ENCODE measurements around the gene LMAN1.

The LMAN1 gene

DNA sequence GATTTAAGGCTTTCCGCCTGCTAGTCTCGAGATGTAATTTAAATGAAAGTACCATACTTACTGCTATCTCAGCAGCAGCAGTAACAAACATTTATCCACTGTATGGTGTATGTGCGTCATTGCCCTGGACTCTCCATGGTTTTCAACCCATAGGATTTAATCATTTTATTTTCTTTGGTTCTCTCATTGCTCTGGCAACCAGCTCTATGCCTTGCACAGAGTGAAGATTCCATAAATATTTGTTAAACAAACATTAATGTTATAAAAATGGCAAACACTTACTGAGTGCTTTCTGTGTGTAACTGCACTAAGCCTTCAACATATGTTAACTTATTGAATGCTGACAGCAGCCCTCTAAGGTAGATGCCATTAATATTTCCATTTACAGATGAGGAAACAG, 1.3 kb upstream of the LMAN1 start:
- FAIRE-seq = peak; percentile 17

DNA sequence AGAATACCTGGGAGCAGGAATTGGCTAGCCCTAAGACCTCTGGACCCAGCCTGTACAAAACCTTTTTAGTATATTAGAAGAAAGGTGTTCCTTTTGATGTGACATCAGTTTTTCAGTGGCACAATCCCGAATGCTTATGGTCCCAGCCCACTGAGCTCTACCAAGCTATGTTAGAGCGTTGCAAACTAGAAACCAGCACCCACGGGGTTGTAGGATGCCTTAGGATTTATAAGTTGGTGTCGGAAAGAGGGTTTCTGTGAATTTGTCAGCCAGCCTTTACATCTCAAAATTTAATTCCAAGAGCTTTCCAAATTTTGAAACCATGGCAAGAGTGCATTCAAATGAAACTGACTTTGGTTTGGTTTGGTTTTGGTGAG, 499 bp upstream of the LMAN1 start:
- no peak for FAIRE-seq

DNA sequence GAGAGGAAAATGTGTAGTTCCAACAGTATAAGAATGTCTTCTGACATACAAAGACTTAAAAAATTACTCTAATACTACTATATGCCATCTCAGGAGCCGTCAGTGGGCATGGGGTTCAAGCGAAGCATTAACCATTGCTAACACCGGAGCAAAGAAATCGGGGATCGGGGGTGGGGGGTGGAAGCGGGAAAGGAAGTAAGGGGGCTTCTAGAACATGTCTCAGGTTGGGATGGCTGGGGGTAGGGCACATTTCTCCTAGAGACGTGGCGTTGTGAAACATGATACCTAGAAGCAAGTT, 702 bp downstream of the LMAN1 start:
- no peak for FAIRE-seq

DNA sequence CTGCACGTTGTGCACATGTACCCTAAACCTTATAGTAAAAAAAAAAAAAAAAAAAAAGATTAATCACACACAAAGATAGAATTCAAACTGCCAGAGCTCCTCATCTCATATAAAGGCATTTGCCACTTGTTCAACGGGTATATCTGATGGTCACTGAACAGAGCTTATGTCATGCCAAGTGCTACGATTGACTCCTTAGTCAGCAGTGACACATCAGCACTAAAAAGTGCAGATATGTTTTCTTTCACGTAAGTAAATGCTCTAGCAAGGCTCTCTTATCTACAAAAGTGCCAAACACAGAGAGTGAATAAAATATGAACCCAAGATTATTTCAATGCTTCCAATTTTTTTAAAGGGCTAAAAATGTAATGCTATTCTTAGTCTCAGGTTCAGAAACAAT, 1.1 kb downstream of the LMAN1 start:
- peak; percentile 87 for FAIRE-seq

DNA sequence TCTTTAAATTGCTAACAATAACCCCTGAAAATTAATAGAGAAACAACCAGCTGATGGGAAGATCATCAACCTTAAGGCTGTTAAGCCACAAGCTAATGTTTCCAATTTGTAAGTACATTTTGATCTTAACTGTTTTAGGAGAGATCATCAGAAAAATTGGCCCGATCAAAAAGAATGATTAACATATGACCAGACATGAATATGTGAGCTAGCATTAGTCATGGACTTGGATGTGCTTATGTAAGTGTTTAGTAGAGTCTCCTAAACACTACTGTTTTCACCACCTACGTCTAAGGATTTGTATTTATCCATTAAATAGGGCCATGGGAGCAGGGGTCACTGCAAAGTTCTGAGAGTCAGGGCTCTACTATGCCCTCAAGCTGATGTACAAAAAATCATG, 4.3 kb downstream of the LMAN1 start:
- no peak for FAIRE-seq

DNA sequence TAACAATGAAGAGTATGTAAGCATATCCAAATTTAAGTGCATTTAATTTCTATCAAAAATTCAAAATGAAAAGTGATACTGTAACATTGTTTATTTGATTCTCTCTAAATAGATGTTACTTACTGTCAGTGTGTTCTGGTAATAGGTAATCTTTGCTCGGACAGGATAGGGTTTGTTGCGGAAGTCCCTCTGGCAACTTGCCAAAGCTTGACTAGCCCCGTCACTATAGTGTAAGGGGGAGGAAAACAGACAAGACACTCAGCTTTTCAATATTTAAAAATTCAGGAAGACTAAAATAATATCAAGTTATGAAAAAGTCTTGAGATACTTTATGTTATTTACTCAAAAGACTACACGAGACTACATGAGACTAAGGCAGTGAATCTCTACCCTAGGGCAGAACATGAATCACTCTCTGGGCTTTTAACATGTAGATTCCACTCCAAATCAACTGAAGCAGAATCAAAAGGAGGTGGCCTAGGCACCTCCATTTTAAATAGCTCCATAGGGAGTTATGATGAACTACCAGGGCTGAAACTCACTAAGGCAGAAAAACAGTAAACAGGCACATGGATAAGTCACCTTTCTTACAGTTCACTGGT, 5.9 kb downstream of the LMAN1 start:
- FAIRE-seq = peak; percentile 51

DNA sequence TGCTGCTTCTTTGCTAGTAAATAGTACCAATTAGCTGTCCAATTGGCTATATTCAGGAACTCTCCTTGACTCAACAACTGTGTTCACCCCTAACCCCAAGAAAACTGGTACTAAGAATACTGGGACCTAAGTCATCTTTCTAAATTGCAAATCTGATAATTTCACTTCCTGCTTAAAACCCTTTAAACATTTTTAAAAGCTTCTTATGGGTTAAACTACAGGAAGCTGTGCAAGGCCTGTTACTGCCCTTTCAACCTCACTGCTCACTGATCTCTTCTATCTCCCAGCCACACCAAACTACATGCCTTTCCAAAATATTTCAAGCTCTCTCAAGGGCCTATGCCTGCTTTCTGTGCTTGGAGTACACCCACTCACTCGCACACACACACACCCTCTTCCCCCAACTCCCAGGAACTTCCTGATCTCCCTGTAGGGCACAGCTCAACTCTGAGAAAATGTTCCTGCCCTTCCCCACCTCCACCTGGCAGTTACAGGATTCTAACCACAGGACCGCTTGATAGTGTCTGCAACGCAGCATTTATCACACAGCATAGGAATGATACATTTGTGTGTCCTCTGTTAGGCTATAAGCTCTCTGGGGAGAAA, 6.7 kb downstream of the LMAN1 start:
- FAIRE-seq = no peak

DNA sequence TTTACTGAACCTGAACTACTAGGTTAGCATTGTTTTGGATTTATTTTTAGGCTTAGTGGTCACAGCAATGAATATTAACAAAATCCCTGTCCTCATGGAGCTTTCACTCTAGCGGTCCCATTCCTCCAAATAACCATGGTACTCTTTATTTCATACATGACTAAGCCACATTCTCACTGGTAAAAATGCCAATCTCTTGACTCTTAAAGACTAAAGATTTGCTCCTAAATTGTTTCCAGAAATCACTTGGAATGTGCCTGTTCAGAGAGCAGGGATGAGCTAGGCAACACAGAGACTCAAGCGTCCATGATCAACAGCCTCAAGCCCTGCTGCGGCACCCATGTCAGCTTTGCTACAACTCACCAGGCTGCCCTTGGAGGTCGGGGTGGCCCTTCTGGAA, 13.5 kb downstream of the LMAN1 start:
- peak; percentile 30 for FAIRE-seq

DNA sequence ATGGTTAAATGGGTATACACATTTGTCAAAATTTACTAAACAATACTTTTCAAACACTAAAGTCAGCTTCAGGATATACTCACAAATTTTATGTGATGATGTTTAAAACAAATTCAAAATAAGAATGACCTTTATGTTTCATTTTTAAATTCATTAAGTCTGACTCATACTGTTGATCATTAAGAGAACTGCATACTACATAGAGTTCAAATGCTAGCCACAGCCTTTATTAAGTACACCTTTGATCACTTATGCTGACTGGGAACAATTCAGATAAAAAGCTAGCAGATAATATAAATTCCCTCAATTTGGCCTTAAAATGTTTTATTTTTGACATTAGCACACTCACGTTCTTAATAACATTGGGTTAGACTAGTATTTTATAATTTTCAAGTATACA, 14.1 kb downstream of the LMAN1 start:
- FAIRE-seq = peak; percentile 92

DNA sequence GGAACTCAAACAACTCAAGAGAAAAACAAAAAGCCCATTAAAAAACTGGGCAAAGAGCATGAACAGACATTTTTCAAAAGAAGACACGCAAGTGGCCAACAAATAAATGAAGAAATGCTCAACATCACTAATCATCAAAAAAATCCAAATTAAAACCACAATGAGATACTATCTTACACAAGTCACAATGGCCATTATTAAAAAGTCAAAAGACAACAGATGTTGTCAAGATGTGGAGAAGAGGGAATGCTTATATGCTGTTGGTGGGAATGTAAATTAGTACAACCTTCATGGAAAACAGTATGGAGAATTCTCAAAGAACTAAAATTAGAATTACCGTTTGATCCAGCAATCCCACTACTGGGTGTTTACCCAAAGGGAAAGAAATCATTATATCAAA, 15.1 kb downstream of the LMAN1 start:
- no peak for FAIRE-seq

DNA sequence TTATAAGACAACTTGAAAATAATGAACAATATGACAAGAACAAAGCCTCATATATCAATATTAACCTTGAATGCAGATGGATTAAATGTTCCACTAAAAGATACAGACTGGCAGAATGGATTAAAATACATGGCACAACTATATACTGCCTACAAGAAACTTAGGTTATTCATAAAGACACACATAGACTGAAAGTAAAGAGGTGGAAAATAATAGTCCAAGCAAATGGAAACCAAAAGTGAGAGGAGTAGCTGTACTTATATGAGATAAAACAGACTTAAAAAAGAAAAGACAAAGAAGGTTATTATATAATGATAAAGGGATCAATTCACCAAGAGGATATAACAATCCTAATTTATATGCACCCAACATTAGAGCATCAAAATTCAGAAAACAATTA, 18.2 kb downstream of the LMAN1 start:
- FAIRE-seq = no peak

DNA sequence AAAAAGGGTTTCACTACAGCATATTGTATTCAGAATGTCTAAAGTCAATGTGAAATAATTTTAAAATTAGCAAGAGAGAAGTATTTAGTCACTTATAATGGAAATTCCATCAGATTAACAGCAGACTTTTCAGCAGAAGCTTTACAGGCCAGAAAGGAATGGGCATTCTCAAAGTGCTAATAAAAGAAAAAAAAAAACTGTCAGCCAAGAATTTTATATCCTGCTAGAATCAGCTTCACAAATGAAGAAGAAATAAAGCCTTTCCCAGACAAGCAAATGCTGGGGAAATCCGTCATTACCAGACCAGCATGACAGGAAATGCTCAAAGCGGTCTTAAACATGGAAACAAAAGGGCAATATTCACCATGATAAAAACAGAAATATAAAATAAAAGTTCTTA, 18.8 kb downstream of the LMAN1 start:
- FAIRE-seq = no peak

DNA sequence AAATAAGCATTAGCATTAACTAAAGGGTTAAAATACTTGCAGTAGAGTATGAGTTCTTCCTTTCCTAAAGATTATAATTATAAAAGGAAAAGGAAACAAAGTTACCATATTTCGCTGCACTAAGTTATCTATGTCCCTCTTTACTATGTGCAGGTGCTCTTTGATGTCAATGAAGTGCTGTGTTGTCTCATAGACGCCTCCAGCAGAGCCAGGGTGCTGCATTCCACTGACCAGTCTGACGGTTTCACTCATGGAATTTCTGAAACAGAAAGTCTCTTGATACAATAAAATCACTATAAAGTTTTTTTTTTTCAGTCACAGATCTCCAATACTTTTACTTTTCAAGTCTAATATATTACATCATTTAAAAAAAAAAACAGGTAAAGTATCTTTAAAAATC, 26.1 kb downstream of the LMAN1 start:
- no peak for FAIRE-seq

DNA sequence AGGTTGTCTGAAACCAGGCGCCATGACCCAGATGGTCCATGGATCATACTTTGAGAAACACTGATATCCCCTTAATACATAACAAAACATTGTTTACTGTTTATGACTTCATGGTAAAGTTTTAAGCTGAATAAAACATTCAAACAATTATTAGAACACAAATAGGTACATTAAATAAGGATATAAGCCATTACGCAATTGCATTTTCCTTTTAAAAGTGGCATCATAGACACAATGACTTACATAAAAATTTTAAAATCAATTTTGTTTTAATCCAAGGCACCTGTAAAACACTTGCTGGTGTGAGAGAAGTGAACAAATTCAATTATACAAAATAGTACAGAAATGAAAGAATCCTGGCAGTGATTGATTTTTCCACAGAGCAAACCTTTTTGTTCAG, 30.4 kb downstream of the LMAN1 start:
- FAIRE-seq = no peak

DNA sequence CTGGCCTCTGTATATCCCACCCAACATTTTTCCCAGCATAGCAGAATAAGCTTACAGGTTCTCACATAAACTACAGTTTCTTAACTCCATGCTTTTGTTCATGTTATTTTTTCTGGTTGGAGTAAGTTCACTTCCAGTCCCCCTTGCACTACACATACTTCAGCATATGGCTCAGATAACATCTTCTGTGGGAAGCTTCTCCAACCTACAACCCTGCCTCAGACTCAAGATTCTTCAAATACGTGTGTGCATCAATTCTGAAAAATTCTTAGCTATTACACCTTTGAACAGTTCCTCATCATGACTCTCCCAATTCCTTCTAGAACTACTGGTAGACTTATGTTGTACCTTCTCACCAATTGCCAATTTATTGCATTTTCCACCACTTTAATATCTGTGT, 33.1 kb downstream of the LMAN1 start:
- no peak for FAIRE-seq

DNA sequence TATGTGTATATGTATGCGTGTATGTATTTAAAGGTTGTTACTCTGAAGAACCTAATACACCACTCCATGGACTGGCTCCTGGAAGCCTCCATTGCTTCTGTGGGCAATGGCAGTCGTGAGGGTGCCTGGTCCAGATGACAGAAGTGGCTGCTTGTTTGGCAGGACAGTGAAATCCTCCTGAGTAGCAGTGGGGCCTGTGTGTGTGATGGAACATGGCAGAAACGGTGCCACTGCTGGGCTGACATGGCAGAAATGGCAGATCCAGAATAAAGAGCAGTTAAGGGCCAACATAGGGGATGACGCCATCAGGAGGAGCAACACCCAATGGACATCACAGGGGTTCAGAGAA, 34.5 kb downstream of the LMAN1 start:
- FAIRE-seq = no peak

DNA sequence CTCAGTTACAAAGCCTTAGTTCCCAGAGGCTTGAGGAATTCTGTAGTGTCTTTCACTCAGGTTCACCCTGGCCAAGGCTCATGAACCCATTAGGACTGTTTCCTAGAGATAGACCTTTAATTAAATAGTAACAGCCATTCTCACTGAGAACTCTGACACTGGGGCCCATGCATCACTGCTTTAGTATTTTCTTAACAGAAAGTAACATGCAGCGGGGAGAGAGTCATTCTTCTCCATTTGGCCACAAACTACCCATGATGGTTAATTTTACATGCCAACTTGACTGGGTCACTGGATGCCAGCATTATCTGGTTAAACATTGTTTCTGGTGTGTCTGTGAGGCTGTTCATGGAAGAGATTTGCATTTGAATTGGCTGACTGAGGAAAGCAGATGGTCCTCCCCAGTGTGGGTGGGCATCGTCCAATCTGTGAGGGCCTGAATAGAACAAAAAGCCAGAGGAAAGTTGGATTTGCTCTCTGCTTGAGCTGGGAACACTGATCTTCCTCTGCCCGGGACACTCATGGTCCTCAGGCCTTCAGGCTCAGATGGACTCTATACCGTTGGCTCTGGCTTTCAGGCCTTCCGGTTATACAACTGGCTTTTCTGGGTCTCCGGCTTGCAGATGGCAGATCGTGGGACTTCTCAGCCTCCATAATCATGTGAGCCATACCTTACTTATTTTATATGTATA, 35.0 kb downstream of the LMAN1 start:
- FAIRE-seq = no peak

DNA sequence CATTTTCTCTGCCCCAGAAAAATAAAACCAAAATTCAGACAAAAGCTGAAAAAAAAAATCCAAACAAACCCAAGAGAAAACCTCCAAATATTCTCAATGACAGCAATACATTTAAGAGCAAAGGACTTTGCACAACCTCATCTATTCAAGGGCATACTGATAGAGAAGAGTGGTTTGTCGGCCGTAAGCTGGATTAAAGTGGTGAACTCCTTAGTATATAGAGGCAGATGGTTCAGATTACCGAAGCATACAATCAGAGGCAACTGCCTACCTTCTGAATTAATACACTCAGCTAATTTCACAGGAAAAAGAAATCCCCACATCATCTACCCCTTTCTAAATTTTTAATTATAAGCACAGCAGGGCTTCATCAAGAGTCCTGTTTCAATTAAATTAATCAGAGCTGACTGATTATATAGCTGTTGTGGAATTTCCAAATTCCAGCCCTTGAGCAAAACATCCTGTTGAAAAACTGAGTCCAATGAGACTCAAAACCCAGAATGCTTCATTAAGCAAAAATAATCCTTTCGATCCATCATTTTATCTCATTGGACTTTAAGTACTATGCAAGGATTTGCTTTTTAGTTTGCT, 40.5 kb downstream of the LMAN1 start, which contains the start of gene CPLX4:
CPLX4 (minus strand) TSS at position 190 of the 591 bp plus-strand sequence; CDS start at position 3, 187 bp downstream.
- FAIRE-seq = no peak

DNA sequence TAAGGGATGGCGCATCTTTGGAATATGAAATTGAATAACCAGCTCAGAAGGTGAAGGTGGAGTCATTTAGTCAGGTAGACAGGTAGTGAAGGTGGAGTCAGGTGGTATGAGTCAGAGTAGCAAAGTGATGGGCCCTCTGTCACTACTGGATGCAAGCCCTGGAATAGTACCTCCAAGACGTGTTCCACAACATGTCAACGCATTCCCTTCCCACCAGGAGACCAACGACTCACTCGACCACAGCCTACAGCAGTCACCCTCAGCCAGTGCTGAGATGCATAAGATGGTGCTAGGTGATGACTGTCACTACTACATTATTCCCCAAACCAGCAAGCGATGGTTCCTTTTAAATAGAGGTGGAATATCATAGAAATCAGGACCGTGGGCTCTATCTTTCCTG, 47.4 kb downstream of the LMAN1 start:
- no peak for FAIRE-seq

DNA sequence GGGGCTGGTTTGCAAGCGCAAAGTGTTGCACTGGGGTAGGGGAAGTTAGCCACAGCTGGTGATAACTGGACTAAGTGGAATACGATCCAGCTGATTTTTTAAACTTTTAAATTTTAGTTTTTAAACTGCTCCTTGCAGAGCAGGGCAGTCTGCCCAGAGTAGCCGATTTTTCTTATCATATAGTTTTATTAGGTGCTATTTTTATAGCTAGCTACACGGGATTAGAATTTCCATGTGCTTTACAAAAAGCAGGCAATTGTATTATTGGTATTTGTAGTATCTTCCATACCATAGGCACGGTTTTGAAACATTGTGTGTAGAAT, 50.2 kb downstream of the LMAN1 start:
- FAIRE-seq = no peak

DNA sequence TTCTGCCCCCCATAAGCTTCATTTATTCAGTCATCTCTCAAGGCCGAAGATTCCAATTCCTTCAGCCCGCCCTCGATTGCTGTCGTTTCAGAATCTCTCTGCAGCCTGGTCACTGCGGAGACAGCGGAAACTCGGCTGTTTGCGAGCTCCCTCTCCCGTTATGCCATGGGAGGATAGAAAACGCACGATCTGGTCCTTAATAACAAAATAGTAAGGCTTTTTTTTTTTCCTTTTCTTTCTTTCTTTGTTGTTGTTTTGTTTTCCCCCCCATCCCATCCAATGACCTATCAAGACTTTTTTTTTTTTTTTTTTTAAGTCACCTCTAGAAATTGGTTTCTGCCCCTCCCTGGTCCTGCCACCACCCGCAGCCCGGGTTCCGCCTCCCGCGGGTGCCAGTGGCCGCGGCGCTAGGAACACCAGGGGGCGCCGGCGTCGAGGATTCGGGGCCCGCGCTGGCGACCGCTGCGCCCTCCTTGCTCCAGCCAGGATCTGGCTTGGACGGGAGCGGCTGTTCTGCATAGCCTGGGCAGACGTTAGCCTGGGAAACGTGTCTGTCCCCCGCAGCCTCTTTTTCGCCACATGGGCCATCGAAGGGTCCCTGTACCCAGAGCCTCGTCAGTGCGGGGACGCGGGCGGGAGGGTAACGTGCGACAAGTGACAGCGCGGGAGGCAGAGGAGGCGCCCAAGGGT, 50.7 kb downstream of the LMAN1 start:
- FAIRE-seq = peak; percentile 21

DNA sequence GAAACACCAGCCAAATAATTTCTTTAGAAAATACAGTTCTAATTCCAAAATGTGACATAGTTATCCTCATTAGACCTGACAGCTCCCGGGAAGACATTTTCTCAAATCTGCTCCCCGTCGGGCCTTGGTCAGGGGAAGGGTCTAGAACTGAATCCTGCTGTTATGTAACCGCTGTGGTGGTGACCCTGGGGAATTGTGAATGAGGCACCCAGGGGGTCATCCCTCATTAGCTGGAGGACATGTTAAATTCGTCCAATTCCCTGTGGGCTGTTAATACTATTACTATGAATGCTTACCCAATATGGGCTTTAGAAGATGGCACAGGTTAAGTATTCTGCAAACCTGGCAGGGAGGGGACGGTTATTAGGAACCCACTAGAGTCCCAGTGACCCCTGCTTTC, 52.4 kb downstream of the LMAN1 start:
- FAIRE-seq = no peak

DNA sequence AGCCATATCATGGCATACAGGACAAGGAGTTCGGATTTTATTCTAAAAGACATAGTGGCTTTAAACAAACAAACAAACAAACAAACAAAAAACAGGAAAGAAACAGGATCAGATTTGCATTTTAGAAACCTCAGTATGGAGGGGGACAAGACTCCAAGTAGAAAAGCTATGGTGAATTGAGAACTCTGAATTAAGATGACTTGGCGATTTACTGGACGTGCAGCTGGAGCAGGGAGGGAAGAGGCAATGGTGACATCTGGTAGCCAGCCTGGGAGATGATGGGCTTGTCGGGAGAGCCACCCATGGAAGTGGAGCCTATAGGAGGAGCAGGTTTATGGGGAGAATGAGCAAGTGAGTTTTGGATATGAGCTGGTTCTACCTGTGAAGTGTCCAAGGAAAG, 53.8 kb downstream of the LMAN1 start:
- FAIRE-seq = no peak

DNA sequence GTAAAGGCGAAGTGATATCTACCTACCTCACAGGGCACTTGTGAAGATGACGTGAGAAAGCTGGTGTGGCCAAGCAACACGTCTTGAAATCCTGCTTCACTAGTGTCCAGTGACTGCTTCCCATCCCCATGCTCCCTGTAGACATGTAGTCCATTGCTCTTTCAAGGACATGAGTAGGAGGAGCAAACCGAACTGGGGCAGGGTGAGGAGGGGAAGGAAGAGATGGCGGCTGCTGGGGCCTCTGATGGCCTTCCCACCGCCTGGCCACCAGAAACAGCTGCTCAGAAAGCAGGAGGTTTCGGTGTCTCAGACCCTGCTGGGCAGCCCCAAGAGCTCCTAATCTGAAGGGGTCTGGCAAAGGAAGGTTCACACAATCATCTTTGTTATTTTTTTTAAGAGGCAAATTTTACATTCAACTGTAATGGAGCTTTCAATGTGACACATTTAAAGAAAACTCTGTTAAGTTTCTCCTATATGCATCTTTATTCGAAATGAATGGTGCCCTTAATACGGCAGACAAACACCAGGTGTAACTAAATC, 55.3 kb downstream of the LMAN1 start:
- no peak for FAIRE-seq
